HepG2 (cell line): ENCODE measurements around the gene MAP2K2. TPM values are rescaled to one million over a fixed set of nuclear protein-coding genes. Genes with fewer than 3 reads are reported as not detected.

Source experiments
- ATRX ChIP-seq: sonication (generic); formaldehyde crosslinking; IDR thresholded peaks from 2 replicates; pipeline ENCODE4 v1.4.0; 2020; ENCODE audit warnings: missing genetic modification reagents, borderline replicate concordance
- CEBPG ChIP-seq: IDR thresholded peaks from 2 replicates; pipeline ENCODE4 v1.6.1; 2016
- HOXA9 ChIP-seq: sonication (generic); formaldehyde crosslinking; IDR thresholded peaks from 2 replicates; pipeline ENCODE4 v1.8.1; 2022; ENCODE audit warnings: missing genetic modification reagents, mild to moderate bottlenecking, moderate library complexity, borderline replicate concordance
- KDM2A ChIP-seq: sonication (generic); formaldehyde crosslinking; IDR thresholded peaks from 2 replicates; pipeline ENCODE4 v1.4.0; 2020; ENCODE audit warnings: low read depth, missing genetic modification reagents, borderline replicate concordance
- MEIS2 ChIP-seq: sonication (generic); formaldehyde crosslinking; IDR thresholded peaks from 2 replicates; pipeline ENCODE4 v1.9.0; 2021; ENCODE audit warnings: mild to moderate bottlenecking, missing genetic modification reagents
- PHF20 ChIP-seq: sonication (generic); formaldehyde crosslinking; IDR thresholded peaks from 2 replicates; pipeline ENCODE4 v1.5.0; 2020; ENCODE audit warnings: mild to moderate bottlenecking, missing genetic modification reagents
- PPARG ChIP-seq: conservative IDR thresholded peaks from 2 replicates; pipeline ENCODE4 v1.6.1; 2016; ENCODE audit warnings: missing biosample characterization, missing genetic modification reagents
- RFX3 ChIP-seq: IDR thresholded peaks from 2 replicates; pipeline ENCODE4 v1.6.1; 2016; ENCODE audit warnings: missing biosample characterization, missing genetic modification reagents
- SCMH1 ChIP-seq: sonication (generic); formaldehyde crosslinking; IDR thresholded peaks from 2 replicates; pipeline ENCODE4 v1.9.0; 2021; ENCODE audit warnings: missing genetic modification reagents, mild to moderate bottlenecking, borderline replicate concordance
- SNAI1 ChIP-seq: sonication (generic); formaldehyde crosslinking; IDR thresholded peaks from 2 replicates; pipeline ENCODE4 v1.5.0; 2020; ENCODE audit warnings: mild to moderate bottlenecking, missing genetic modification reagents, borderline replicate concordance
- TRIM24 ChIP-seq: sonication (generic); formaldehyde crosslinking; IDR thresholded peaks from 2 replicates; pipeline ENCODE4 v1.8.0; 2022; ENCODE audit warnings: mild to moderate bottlenecking, missing genetic modification reagents
- ZKSCAN5 ChIP-seq: sonication (generic); formaldehyde crosslinking; IDR thresholded peaks from 2 replicates; pipeline ENCODE4 v1.5.1; 2020; ENCODE audit warnings: mild to moderate bottlenecking, missing genetic modification reagents
- ZNF33A ChIP-seq: sonication (generic); formaldehyde crosslinking; IDR thresholded peaks from 2 replicates; pipeline ENCODE4 v1.5.1; 2020; ENCODE audit warnings: missing genetic modification reagents, mild to moderate bottlenecking, moderate library complexity, borderline replicate concordance
- ZNF703 ChIP-seq: sonication (generic); formaldehyde crosslinking; IDR thresholded peaks from 2 replicates; pipeline ENCODE4 v1.5.1; 2020; ENCODE audit warnings: missing genetic modification reagents, mild to moderate bottlenecking, moderate library complexity, borderline replicate concordance
- polyA plus RNA-seq, 8 experiments: library from polyadenylated mRNA; depleted of rRNA in 3 of 8; stranded (reverse) in 7 of 8; unstranded in 1 of 8; fragments of >200 nt; fragmentation: Illumina TruSeq in 4 of 8; extraction: Trizol in 4 of 8; gene quantifications; 2 replicates each; pipeline versions ENCODE4 v1.2.1 to v1.2.3, GENCODE V29; 2011 to 2016; ENCODE audit warnings: low read depth in 4 of 8, missing spikeins in 1 of 8, mixed read lengths in 1 of 8; ENCODE audit not compliant: insufficient read depth in 1 of 8
- total RNA-seq, 5 experiments: library from RNA; depleted of rRNA; stranded (reverse); fragments of >200 nt; fragmentation: Illumina TruSeq; extraction: Trizol; gene quantifications; 2 replicates each; pipeline ENCODE4 v1.2.3, GENCODE V29; 2016; ENCODE audit warnings: low read depth in 1 of 5
- TF ChIP-seq, protein P1 (sequence below): sonication (generic); IDR thresholded peaks from 2 replicates; pipeline ENCODE4 v1.6.1; 2016; ENCODE audit warnings: low read depth, borderline replicate concordance
- TF ChIP-seq, protein P2 (sequence below), 2 experiments: fragments of 450-650 bp in 1 of 2; sonication (generic) in 1 of 2; formaldehyde crosslinking; IDR thresholded peaks; 2 replicates each; pipeline versions ENCODE4 v1.5.0 to v1.8.0; 2020 to 2022; ENCODE audit warnings: mild to moderate bottlenecking in 1 of 2, missing genetic modification reagents in 1 of 2
- TF ChIP-seq, protein P3 (sequence below), 2 experiments: sonication (generic) in 1 of 2; formaldehyde crosslinking in 1 of 2; IDR thresholded peaks; 2 replicates each; pipeline versions ENCODE4 v1.6.1 to v1.9.0; 2014 to 2022; ENCODE audit warnings: antibody characterized with exemption in 1 of 2, borderline replicate concordance in 1 of 2, inconsistent platforms in 1 of 2, low read depth in 1 of 2, missing genetic modification reagents in 1 of 2
- TF ChIP-seq, protein P4 (sequence below): IDR thresholded peaks from 2 replicates; pipeline ENCODE4 v1.6.1; 2012; ENCODE audit warnings: low read length, improper control_type of control experiment

The MAP2K2 gene
- total and polyA plus RNA-seq, 2 of the 13 experiments (the other 11 are each of a cell fraction or from before 2014, with no cell fraction given), result 70.3 to 80.9 TPM

DNA sequence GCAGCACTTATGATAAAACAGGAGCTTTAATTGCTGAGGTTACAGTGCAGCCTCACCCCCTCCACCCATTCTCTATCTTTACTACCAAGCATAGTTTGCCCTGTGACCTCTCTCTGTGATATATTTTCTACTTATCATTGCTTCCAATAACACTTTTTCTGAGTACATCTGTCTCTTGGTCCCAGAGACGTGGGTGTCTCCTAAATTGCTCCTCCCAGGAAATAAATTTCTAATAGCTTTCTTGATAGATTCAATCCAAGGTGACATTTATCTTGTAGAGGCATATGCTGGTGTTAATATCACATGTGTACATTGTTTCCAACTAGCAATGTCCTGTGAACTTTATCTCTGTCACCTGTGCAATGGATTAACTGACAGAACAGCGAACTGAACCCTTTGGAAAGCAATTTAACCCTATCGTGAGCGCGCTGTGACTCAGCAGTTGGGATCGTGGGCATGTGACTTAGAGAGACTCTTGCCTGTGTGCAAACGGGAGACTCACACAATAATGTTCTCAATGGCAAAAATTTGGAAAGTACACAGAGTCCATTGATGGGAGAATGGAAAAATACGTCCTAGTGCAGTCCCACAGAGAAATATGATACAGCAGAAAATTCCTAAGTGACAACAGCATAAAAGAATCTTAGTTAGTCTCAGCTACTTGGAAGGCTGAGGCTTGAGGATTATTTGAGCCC, 7.0 kb upstream of the MAP2K2 start (continued):
- TF ChIP-seq, protein P1, sequence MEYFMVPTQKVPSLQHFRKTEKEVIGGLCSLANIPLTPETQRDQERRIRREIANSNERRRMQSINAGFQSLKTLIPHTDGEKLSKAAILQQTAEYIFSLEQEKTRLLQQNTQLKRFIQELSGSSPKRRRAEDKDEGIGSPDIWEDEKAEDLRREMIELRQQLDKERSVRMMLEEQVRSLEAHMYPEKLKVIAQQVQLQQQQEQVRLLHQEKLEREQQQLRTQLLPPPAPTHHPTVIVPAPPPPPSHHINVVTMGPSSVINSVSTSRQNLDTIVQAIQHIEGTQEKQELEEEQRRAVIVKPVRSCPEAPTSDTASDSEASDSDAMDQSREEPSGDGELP, result peak; percentile 78; the same call in 1 of the 2 replicates
- TF ChIP-seq ZNF703 (CRISPR knock-in tag) (no peak), RFX3 (CRISPR knock-in tag) (no peak), PPARG (CRISPR knock-in tag) (0 out of 2 replicates have a peak, but pooled peaks have one; percentile 23), PHF20 (CRISPR knock-in tag) (no peak), MEIS2 (CRISPR knock-in tag) (no peak), ZNF33A (no peak), TRIM24 (CRISPR knock-in tag) (no peak), ZKSCAN5 (CRISPR knock-in tag) (no peak), KDM2A (peak; percentile 79), ATRX (CRISPR knock-in tag) (no peak), SNAI1 (no peak), SCMH1 (CRISPR knock-in tag) (no peak), HOXA9 (no peak), CEBPG (CRISPR knock-in tag) (peak; percentile 27; the same call in 1 of the 2 replicates)
- TF ChIP-seq, protein P2, sequence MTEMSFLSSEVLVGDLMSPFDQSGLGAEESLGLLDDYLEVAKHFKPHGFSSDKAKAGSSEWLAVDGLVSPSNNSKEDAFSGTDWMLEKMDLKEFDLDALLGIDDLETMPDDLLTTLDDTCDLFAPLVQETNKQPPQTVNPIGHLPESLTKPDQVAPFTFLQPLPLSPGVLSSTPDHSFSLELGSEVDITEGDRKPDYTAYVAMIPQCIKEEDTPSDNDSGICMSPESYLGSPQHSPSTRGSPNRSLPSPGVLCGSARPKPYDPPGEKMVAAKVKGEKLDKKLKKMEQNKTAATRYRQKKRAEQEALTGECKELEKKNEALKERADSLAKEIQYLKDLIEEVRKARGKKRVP (CRISPR knock-in tag; IDR thresholded peaks at IDR 0.05), result no peak
- TF ChIP-seq, protein P3, sequence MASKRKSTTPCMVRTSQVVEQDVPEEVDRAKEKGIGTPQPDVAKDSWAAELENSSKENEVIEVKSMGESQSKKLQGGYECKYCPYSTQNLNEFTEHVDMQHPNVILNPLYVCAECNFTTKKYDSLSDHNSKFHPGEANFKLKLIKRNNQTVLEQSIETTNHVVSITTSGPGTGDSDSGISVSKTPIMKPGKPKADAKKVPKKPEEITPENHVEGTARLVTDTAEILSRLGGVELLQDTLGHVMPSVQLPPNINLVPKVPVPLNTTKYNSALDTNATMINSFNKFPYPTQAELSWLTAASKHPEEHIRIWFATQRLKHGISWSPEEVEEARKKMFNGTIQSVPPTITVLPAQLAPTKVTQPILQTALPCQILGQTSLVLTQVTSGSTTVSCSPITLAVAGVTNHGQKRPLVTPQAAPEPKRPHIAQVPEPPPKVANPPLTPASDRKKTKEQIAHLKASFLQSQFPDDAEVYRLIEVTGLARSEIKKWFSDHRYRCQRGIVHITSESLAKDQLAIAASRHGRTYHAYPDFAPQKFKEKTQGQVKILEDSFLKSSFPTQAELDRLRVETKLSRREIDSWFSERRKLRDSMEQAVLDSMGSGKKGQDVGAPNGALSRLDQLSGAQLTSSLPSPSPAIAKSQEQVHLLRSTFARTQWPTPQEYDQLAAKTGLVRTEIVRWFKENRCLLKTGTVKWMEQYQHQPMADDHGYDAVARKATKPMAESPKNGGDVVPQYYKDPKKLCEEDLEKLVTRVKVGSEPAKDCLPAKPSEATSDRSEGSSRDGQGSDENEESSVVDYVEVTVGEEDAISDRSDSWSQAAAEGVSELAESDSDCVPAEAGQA (IDR thresholded peaks at IDR 0.05; ENCODE audit: low read depth), result no peak
- TF ChIP-seq, protein P3 (CRISPR knock-in tag; IDR thresholded peaks at IDR 0.05; ENCODE audit: borderline replicate concordance), result no peak
- TF ChIP-seq, protein P4, sequence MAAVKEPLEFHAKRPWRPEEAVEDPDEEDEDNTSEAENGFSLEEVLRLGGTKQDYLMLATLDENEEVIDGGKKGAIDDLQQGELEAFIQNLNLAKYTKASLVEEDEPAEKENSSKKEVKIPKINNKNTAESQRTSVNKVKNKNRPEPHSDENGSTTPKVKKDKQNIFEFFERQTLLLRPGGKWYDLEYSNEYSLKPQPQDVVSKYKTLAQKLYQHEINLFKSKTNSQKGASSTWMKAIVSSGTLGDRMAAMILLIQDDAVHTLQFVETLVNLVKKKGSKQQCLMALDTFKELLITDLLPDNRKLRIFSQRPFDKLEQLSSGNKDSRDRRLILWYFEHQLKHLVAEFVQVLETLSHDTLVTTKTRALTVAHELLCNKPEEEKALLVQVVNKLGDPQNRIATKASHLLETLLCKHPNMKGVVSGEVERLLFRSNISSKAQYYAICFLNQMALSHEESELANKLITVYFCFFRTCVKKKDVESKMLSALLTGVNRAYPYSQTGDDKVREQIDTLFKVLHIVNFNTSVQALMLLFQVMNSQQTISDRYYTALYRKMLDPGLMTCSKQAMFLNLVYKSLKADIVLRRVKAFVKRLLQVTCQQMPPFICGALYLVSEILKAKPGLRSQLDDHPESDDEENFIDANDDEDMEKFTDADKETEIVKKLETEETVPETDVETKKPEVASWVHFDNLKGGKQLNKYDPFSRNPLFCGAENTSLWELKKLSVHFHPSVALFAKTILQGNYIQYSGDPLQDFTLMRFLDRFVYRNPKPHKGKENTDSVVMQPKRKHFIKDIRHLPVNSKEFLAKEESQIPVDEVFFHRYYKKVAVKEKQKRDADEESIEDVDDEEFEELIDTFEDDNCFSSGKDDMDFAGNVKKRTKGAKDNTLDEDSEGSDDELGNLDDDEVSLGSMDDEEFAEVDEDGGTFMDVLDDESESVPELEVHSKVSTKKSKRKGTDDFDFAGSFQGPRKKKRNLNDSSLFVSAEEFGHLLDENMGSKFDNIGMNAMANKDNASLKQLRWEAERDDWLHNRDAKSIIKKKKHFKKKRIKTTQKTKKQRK, result no peak
